Stimulated activated CD4-positive, alpha-beta T cell treated with anti-CD3 and anti-CD28 coated beads, Interleukin-1b, Interleukin-23, amount 100 ng/mL, for 24 hours (primary cell): ENCODE measurements around the gene ANKRD61.
"Not testable (repeated sequence)": the region's sequence is repeated elsewhere in the genome, so short reads cannot be mapped to it uniquely, and the experiment has no call there.

ENCODE experiments used
- DNase-seq, 4 experiments: peaks; one replicate each; pipeline ENCODE4 v3.0.0-alpha.2; 2020; ENCODE audit warnings: low read depth in 4 of 4, low spot score in 1 of 4

Gene ANKRD61

GRCh38 chr7:6030988-6031387 lies at the start of gene ANKRD61:
ANKRD61 (plus strand) TSS chr7:6031376; CDS start chr7:6031376, 0 bp downstream.
- DNase-seq, result no peak

DNA sequence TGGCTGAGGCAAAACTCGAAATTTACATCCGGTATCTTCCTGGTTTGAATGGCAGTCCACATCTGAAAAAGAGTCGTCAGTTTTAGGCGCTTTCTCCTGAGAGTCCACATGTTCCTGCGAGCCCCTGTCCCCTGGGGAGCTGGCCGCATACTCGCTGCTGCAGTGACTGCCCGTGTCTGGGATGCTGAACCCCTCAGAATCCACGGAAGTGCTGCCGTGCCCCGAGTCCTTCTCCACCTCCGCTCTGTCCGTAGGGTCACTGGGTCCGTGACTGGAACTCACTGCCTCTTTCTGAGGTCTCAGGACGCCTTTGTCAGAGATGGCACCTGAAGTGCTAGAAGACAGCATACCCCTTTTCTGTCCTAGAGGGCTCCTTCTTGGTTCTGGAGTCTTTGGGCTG lies 44.1 kb upstream of the ANKRD61 start:
- DNase-seq, result not testable (repeated sequence)

DNA sequence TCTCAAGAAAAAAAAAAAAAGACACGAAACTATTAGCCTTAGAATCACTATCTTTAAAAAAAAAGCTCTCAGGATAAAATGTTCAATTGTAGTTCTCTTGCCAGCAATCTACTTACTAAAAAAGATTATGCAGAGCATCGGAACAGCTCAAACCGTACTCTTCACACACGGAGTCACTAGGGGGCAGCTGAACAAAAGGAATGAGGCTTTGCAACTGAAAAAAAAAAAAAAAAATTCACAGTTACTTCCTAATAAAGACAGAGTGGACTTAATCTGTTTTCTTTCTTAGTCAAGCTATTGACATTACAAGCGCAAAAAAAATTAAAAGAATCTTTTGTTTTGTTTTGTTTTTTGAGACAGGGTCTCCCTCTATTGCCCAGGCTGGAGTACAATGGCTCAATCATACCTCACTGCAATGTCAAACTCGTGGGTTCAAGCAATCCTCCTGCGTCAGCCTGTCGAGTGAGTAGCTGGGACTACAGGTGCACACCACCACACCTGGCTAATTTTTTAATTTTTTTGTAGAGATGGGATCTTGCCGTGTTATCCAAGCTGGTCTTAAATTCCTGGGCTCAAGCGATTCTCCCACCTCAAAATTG lies 33.9 kb upstream of the ANKRD61 start:
- peak in 1 of 4 experiments; percentile 7 for DNase-seq

DNA sequence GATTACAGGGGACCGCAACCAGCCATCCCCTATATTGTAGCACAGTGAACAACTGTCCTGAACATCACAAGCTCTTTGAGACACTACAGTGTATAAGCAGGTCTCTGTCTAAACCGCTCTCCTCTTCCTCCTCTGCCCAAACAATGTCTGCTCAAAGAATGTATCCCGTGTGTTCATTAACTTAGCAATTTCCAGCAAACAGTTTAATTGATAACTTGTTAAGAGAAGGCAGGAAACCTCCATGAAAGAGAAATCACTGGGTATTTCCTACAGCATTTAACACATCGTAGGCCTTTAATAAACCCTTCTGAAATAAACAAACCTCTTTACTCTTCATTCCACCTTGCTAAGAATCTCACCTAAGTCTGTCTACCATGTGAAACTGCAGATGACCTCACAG lies 23.8 kb upstream of the ANKRD61 start:
- no peak for DNase-seq

DNA sequence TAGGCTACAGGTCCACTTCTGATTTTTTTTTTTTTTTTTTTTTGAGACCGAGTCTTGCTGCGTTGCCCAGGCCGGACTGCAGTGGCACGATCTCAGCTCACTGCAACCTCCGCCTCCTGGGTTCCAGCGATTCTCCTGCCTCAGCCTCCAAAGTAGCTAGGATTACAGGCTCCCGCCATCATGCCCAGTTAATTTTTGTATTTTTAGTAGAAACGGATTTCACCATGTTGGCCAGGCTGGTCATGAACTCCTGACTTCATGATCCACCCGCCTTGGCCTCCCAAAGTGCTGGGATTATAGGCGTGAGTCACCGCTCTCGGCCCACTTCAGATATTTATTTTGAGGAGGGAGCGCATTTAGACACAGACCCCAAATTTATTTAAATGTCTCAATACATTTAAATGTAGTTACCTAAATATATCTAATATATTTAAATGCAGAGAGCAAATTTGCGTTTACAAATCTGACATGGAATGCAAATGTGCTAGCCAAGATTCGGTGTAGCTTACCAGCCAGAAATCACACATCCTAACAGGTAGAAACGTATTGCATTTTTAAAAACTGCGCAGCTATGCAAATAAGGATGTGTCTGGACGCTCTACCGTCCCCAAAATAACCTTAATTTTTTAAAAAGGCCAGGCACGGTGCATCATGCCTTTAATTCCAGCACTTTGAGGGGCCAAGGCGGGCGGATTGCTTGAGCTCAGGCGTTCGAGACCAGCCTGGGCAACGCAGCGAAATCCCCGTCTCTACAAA lies 23.2 kb upstream of the ANKRD61 start:
- DNase-seq, result not testable (repeated sequence)

DNA sequence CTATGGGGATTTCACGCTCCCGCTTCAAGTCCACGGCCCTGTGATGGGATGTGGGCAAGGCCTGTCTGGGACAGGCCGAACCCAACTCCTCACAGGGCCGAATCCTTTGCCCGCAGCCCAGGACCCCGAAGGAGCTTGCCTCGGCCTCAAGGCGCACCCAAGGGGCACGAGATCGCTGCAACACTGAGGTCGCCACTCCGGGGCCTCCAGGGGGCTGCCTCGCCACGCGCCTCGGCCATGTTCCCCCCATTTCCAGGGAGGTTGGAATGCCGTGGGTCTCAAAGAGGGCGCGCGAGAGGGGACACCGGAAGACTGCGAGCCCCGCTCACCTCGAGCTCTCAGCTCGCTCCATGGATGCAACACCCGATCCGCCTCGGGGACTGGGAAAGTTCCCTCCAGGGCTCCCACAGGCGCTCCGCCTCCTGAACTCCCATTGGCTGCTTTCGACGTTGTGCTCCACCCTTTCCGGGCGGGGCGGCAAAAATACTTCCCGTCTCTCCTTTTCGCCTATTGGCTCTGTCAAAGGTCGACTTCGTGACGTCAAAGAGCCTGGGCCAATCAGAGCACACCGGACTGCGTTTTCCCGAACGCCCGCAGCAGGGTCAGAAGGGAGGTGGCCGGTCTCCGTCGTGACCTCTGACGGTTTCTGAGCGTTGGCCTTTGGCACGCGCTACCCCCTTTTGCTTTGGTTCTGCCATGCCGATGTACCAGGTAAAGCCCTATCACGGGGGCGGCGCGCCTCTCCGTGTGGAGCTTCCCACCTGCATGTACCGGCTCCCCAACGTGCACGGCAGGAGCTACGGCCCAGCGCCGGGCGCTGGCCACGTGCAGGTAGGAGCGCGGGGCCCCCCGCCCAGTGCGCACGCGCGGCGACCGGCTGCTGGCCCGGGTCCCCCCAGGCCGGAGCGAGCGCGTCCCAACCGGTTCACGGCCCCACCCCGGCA lies 22.2 kb upstream of the ANKRD61 start, which contains the start of the genes AIMP2 and PMS2:
TSS of gene AIMP2 (plus strand) at position 605 of the 944 bp plus-strand sequence. CDS start at position 697, 92 bp downstream.
TSS of gene PMS2 (minus strand) at position 382 of the 944 bp plus-strand sequence. CDS start at position 352, 30 bp downstream.
- DNase-seq, result peak; percentile 89 to 96 (median 94)

DNA sequence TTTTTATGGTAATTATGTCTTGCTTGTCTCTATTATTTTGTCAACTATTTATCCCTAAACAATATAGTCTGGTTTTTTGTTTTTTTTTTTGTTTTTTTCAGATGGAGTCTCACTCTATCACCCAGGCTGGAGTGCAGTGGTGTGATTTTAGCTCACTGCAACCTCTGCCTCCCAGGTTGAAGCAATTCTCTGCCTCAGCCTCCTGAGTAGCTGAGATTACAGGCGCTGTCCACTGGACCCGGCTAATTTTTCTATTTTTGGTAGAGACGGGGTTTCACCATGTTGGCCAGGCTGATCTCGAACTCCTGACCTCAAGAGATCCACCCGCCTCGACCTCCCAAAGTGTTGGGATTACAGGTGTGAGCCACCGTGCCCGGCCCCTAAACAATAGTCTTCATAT lies 20.8 kb upstream of the ANKRD61 start:
- DNase-seq, result not testable (repeated sequence)

GRCh38 chr7:6011541-6011940 lies 19.6 kb upstream of the ANKRD61 start:
- DNase-seq, result no peak

DNA sequence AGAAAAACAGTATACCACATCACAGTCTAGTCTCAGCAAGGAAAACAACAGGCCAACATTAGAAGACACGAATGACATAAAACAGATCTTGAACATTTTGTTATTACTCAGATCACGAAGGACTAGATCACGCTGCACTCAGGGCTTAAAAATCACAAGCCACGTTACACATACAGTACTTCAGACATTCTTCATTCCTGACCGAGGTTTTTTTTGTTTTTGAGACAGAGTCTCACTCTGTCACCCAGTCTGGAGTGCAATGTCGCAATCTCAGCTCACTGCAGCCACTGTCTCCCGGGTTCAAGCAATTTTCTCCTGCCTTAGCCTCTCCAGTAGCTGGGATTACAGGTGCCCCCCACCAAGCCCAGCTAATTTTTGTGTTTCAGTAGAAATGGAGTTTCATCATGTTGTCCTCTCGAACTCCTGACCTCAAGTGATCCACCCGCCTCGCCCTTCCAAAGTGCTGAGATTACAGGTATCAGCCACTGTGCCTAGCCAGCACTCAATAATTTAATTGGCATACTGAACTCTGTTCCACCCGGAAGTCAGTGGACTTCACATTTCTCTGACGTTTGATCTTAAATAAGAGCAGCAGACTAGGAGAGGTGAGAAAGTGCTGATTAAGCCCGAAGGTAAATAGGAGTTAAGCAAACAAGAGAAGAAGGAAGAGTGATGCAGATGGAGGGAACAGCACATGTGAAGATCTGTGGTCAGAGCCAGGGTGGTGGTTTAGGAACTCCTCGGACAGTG lies 18.6 kb upstream of the ANKRD61 start:
- no peak for DNase-seq

- no peak for DNase-seq
Measured at GRCh38 chr7:6015917-6016652, 15.1 kb upstream of the ANKRD61 start.

DNA sequence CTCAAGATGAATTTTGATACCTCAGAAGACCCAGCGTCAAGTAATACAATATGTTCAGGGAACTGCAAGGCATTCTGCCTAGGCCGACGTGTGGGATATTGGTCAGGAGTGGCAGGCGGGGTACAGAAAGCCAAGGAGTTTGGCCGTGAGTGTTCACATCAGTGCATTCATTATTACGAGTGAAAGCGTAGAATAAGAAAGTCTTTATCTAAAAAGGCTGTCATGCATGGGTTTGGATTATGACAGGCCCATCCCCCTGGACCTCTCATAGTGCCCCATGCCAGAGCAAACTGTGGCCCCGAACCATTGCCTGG lies 14.6 kb upstream of the ANKRD61 start:
- DNase-seq, result no peak

- no peak for DNase-seq
Measured at GRCh38 chr7:6020371-6021286, 10.5 kb upstream of the ANKRD61 start.

- DNase-seq, result no peak
Measured at GRCh38 chr7:6022707-6023106, 8.5 kb upstream of the ANKRD61 start.

DNA sequence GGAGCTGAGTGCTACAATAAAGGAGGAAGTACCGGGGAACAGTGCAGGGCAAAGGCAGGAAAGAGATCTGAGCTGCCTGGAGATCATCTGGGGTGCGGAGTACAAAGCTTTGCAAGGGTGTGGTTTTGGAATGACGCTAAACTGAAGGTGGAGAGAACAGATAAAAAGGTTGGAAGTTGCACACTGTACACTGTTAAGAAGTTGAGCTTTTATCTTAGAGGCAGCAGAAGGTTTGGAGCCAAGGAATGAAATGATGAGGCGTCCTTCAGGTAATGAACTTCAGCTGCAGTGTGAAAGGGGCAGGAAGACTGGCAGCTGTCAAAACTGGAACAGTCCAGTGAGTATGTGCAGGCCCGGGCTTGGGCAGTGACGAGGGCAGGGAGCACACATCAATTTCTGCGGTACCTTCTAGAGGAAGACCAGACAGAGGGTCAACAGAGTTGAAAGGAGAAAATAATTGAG lies 7.2 kb upstream of the ANKRD61 start:
- no peak for DNase-seq

- DNase-seq, result peak in 2 of 4 experiments; percentile 26 to 30
Measured at GRCh38 chr7:6026011-6026819, 5.0 kb upstream of the ANKRD61 start.

DNA sequence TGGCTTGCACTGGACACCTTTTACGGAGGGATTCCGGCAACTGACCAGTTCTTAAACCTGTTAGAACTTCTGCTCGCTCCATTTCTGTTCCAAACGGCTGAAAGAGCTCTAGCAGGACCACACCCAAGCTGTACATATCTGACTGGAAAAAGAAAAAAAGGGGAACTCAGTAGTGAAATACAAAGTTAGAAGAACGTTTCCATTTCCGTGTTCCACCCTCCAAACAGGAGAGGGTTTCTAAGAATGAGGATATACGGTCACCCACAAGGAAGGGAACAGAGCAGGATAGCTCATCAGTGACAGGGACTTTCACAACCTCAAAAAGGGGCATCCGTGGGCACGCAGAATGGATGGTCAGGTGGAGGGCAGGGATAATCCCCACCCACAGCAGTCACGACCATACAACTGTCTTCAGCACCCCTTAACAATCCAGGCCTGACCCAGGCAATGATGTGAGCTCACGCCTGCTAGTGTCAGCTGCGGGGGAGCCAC lies 4.3 kb upstream of the ANKRD61 start:
- no peak for DNase-seq

DNA sequence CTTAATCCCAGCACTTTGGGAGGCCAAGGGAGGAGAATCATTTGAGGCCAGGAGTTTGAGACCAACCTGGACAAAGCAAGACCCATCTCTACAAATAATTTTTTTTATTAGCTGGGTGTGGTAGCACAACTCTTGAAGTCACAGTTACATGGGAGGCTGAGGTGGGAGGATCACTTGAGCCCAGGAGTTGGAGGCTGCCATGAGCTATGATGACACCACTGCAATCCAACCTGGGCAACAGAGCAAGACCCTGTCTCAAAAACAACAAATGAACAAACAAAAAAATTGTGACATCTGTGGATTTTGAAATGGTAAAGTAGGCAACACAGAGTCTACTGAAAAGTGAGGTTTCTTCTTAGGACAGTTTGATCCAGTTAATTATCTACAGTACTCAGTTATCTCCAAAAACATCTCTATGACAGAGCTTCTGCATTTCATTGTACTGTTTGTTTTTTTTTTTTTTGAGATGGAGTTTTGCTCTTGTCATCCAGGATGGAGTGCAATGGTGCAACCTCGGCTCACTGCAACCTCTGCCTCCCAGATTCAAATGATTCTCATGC lies 3.3 kb upstream of the ANKRD61 start:
- DNase-seq, result no peak

DNA sequence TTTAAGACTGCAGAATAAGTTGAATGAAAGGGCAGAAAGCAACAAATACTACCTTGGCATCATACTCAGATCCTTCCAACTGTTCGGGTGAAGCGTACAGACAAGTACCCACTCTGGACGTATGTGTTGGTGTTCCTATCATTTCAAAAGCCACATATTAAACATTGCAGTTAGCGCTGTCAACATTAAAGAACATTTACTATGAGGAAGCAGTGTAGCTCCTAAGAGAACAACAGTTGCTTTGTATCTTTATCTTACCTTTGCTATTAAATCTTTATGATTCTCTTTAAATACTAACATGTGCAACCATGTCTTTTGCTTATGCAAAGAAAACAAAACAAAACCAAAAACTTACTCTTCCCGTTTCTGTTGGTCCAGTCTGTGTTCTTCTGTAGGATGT lies 2.6 kb upstream of the ANKRD61 start:
- no peak for DNase-seq
